ENCODE data around the gene EIF4G2. TPM values are rescaled to one million over a fixed set of nuclear protein-coding genes. Genes with fewer than 3 reads are reported as not detected.

The EIF4G2 gene
- total and polyA plus RNA-seq, 2 of the 8 experiments (the other 6 are each of a cell fraction or from before 2014, with no cell fraction given): 438 to 964 TPM

GRCh38 chr11:10838083-10838482 lies 29.4 kb upstream of the EIF4G2 start:
- H3K23ac ChIP-seq (ENCODE audit: insufficient read length): no peak overlapping the region
- H2BK15ac ChIP-seq (ENCODE audit: low read length): no peak overlapping the region
- H3K4me1 ChIP-seq (replicated peaks in 1 of 4; ENCODE audit: control insufficient read depth in 3 of 4, insufficient read depth in 4 of 4, low read length in 3 of 4): no peaks in the 10 kb centered on the region
- no peaks in the 10 kb centered on the region for H3K23me2 ChIP-seq (ENCODE audit: low read depth, low read length)
- H3K27me3 ChIP-seq (replicated peaks in 1 of 4; ENCODE audit: control insufficient read depth in 3 of 4, extremely low read depth in 1 of 4, insufficient read depth in 3 of 4, low read length in 3 of 4): no peaks in the 10 kb centered on the region
- no peak overlapping the region for H3K18ac ChIP-seq (ENCODE audit: extremely low read depth, low read length)
- no peak overlapping the region for H3K14ac ChIP-seq (ENCODE audit: insufficient read length)
- no peaks in the 10 kb centered on the region for H3K9me3 ChIP-seq (ENCODE audit: insufficient read depth in 2 of 2, low read depth in 1 of 2, low read length in 1 of 2)
- H2BK120ac ChIP-seq (replicated peaks; ENCODE audit: low read depth, low read length): no peak overlapping the region
- H3K36me3 ChIP-seq (ENCODE audit: control insufficient read depth in 2 of 4, insufficient read depth in 4 of 4, low read length in 3 of 4): no peaks in the 10 kb centered on the region
- no peaks in the 10 kb centered on the region for H4K20me1 ChIP-seq (replicated peaks in 1 of 2; ENCODE audit: control insufficient read depth in 1 of 2, insufficient read depth in 2 of 2, low read length in 2 of 2)
- no peak overlapping the region for H2BK12ac ChIP-seq (ENCODE audit: low read depth, low read length)
- H3K9ac ChIP-seq (replicated peaks in 1 of 4; ENCODE audit: extremely low read depth in 1 of 4, low read depth in 3 of 4, low read length in 3 of 4): no peak overlapping the region
- no peak overlapping the region for H3K4ac ChIP-seq (replicated peaks; ENCODE audit: insufficient read length, low read depth, low read length)
- no peak overlapping the region for H2AK5ac ChIP-seq (ENCODE audit: low read depth, low read length)
- FAIRE-seq: no peak
- no peak overlapping the region for H3K56ac ChIP-seq (replicated peaks; ENCODE audit: insufficient read length, low read depth, low read length)
- ChIA-PET POLR2A (ENCODE audit: partially characterized antibody) (interaction anchor here (0.7 to 6.4 kb wide), 4 partner anchors 10 to 29 kb away, joined by 4 to 42 read pairs (median 4); partner anchors contain the start of gene EIF4G2), CTCF (ENCODE audit: partially characterized antibody) (interaction anchor here (0.8 to 1.2 kb wide), 2 partner anchors 10 to 41 kb away, joined by 3 read pairs; no protein-coding TSS in a partner anchor)
- H3K79me1 ChIP-seq (ENCODE audit: low read depth, low read length): no peaks in the 10 kb centered on the region
- no peak overlapping the region for H4K8ac ChIP-seq (ENCODE audit: extremely low read depth, insufficient read depth, low read length)
- no peaks in the 10 kb centered on the region for H3K79me2 ChIP-seq (ENCODE audit: control insufficient read depth in 1 of 2, insufficient read depth in 2 of 2, low read length in 2 of 2)
- no peak overlapping the region for H2BK5ac ChIP-seq (ENCODE audit: low read depth, low read length)
- no peak overlapping the region for H3K4me2 ChIP-seq (ENCODE audit: insufficient read depth in 1 of 2, low read depth in 2 of 2, low read length in 2 of 2)
- no peak overlapping the region for H2AFZ ChIP-seq (ENCODE audit: low read length)
- H4K5ac ChIP-seq (ENCODE audit: insufficient read length, low read depth, low read length): no peak overlapping the region
- H3K4me3 ChIP-seq (ENCODE audit: extremely low read depth in 1 of 4, insufficient read depth in 2 of 4, low read depth in 3 of 4, low read length in 4 of 4): no peak overlapping the region
- no peak overlapping the region for H3K27ac ChIP-seq (ENCODE audit: low read depth, low read length)
- DNase-seq (ENCODE audit: low read depth in 1 of 2, low spot score in 2 of 2): no peak
- H2BK20ac ChIP-seq (ENCODE audit: low read length): no peak overlapping the region
- no peak overlapping the region for H4K91ac ChIP-seq (replicated peaks; ENCODE audit: insufficient read length, low read length)
- TF ChIP-seq JUND (IDR thresholded peaks at IDR 0.05; ENCODE audit: low read length) (no peak), MAX (IDR thresholded peaks at IDR 0.05) (no peak), CTBP2 (IDR thresholded peaks at IDR 0.05; ENCODE audit: borderline replicate concordance, insufficient read depth, insufficient read length, low read length) (no peak), SIN3A (conservative IDR thresholded peaks at IDR 0.05 in 1 of 2, IDR thresholded peaks at IDR 0.05 in 1 of 2; ENCODE audit: low read depth in 1 of 2, low read length in 2 of 2) (no peak), KDM1A (IDR thresholded peaks at IDR 0.05; ENCODE audit: borderline replicate concordance, low read length) (no peak), TEAD4 (IDR thresholded peaks at IDR 0.05; ENCODE audit: low read depth, low read length) (no peak), NRF1 (IDR thresholded peaks at IDR 0.05; ENCODE audit: low read depth, low read length) (no peak), POU5F1 (IDR thresholded peaks at IDR 0.05; ENCODE audit: low read depth, low read length) (no peak), TAF7 (optimal IDR thresholded peaks at IDR 0.05; ENCODE audit: borderline replicate concordance, low read depth, low read length) (no peak), SP2 (IDR thresholded peaks at IDR 0.05; ENCODE audit: low read length) (no peak), BRCA1 (IDR thresholded peaks at IDR 0.05; ENCODE audit: low read depth, low read length) (no peak), BACH1 (IDR thresholded peaks at IDR 0.05; ENCODE audit: low read length) (no peak), YY1 (IDR thresholded peaks at IDR 0.05; ENCODE audit: low read depth, low read length) (no peak), SAP30 (IDR thresholded peaks at IDR 0.05; ENCODE audit: insufficient read depth, insufficient replicate concordance, low read length) (no peak), RBBP5 (IDR thresholded peaks at IDR 0.05; ENCODE audit: borderline replicate concordance, low read depth, low read length) (no peak)

All from H1 (cell line).